ENCODE data around the gene IDE.
A peak's percentile ranks its signal among the peaks of the same experiment; 100 is the strongest.

The IDE gene

GRCh38 chr10:92545556-92545955, 28.3 kb downstream of the IDE start:
- Histone ChIP-seq H3K4me1 (peaks cover 19% of the 10 kb centered on the region), H3K4me3 (no peak overlapping the region), H3K9me3 (no peaks in the 10 kb centered on the region), H3K27me3 (ENCODE audit: low read depth) (no peaks in the 10 kb centered on the region), H3K36me3 (replicated peaks) (0 out of 2 replicates have a peak, but pooled peaks cover 4% of the 10 kb centered on the region)
- DNase-seq (ENCODE audit: low spot score in 2 of 2) = no peak
- in situ Hi-C loops (cut with MboI; ENCODE audit: low sequenced_read_pairs) = no loop called here

DNA sequence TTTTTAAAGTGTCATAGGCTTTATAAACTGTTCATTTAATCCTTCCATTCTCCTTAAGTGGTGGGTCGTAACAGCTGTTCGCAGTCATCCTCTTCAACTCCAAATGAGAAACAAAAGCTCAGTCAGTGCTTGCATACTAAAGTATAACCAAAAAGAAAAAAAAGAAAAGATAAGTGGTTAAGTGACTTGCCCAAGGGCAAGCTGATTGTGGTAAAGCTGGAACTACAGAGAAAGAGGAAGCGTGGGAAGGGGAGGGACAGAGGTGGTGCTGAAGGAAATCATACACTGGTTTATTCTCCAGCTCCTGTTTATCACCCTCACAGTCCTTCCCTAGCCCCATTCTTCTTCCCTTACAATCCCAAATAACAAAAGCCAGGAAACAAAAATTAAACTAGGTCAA, 29.6 kb downstream of the IDE start:
- H3K9me3 ChIP-seq = no peaks in the 10 kb centered on the region
- no peak overlapping the region for H3K4me3 ChIP-seq
- peaks cover 19% of the 10 kb centered on the region for H3K4me1 ChIP-seq
- no peaks in the 10 kb centered on the region for H3K27me3 ChIP-seq (ENCODE audit: low read depth)
- 0 out of 2 replicates have a peak, but pooled peaks cover 4% of the 10 kb centered on the region for H3K36me3 ChIP-seq (replicated peaks)
- in situ Hi-C loops (cut with MboI; ENCODE audit: low sequenced_read_pairs) = no loop called here
- DNase-seq (ENCODE audit: low spot score in 2 of 2) = peak; percentile 76 to 92

- Histone ChIP-seq H3K36me3 (replicated peaks) (0 out of 2 replicates have a peak, but pooled peaks cover 1% of the 10 kb centered on the region), H3K4me1 (peaks cover 23% of the 10 kb centered on the region), H3K9me3 (no peaks in the 10 kb centered on the region), H3K4me3 (no peak overlapping the region), H3K27me3 (ENCODE audit: low read depth) (no peaks in the 10 kb centered on the region)
- in situ Hi-C loops (cut with MboI; ENCODE audit: low sequenced_read_pairs) = no loop called here
- peak; percentile 49 to 53 for DNase-seq (ENCODE audit: low spot score in 2 of 2)
Observed at GRCh38 chr10:92542458-92542857, 31.4 kb downstream of the IDE start.

DNA sequence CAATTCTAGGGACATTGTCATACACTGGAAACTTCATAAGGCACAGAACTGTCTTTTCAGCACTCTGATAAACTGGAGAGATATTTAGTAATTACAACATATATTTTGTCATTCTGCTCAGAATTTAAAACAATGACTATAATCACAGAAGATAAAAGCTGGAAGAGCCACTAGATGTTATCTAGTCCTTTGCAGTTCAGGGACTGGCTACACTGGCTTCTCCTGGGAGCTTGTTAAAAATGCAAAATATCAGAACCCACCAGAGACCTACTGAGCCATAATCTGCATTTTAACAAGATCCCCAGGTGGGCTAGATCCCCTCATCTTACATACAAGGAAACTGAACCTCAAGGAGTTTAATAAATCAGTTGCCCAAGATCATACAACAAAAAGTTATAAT, 32.3 kb downstream of the IDE start:
- H3K9me3 ChIP-seq = no peaks in the 10 kb centered on the region
- H3K4me1 ChIP-seq = peaks cover 23% of the 10 kb centered on the region
- in situ Hi-C loops (cut with MboI; ENCODE audit: low sequenced_read_pairs) = no loop called here
- H3K27me3 ChIP-seq (ENCODE audit: low read depth) = no peaks in the 10 kb centered on the region
- 0 out of 2 replicates have a peak, but pooled peaks cover 3% of the 10 kb centered on the region for H3K36me3 ChIP-seq (replicated peaks)
- H3K4me3 ChIP-seq = no peak overlapping the region
- DNase-seq (ENCODE audit: low spot score in 2 of 2) = no peak

DNA sequence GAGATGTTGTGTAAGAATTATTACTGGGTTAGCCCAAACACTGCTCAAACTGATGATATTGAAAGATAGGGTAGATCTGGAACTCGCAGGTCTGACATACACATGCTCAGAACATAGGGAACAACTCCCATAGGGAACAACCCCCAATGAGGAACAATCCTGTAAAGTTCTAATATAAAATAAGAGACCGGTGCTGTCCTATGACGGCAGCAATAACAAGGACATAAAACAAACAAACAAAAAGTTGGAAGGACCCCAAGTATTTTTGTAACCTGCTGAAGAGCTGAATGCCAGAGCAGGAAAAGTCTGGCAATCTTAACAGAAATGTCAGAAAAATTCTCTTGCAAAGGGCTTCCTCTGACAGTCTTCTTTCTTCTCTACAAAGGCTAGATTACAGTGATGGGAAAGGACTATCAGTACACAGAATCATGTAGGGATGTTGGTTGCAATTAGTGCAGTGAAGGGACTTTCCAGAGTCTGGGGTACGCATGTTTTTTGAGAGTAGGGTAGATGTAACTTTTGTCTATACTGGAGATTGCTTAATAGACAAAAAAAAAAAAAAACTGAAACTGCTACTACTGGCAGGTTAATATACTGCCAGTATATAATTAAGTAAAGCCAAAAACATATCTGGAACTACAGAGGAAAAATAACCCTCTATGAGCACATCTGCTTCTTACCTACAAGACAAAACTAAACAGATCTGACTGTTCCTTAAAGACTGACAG, 35.5 kb downstream of the IDE start:
- Histone ChIP-seq H3K9me3 (no peaks in the 10 kb centered on the region), H3K4me3 (no peak overlapping the region), H3K27me3 (ENCODE audit: low read depth) (no peaks in the 10 kb centered on the region), H3K4me1 (peaks cover 11% of the 10 kb centered on the region), H3K36me3 (replicated peaks) (peaks cover 12% of the 10 kb centered on the region)
- DNase-seq (ENCODE audit: low spot score in 2 of 2) = no peak
- in situ Hi-C loops (cut with MboI; ENCODE audit: low sequenced_read_pairs) = no loop called here

- H3K4me1 ChIP-seq = no peaks in the 10 kb centered on the region
- peaks cover 23% of the 10 kb centered on the region for H3K36me3 ChIP-seq (replicated peaks)
- H3K9me3 ChIP-seq = no peaks in the 10 kb centered on the region
- in situ Hi-C loops (cut with MboI; ENCODE audit: low sequenced_read_pairs) = no loop called here
- H3K27me3 ChIP-seq (ENCODE audit: low read depth) = no peaks in the 10 kb centered on the region
- H3K4me3 ChIP-seq = no peak overlapping the region
- no peak for DNase-seq (ENCODE audit: low spot score in 2 of 2)
Observed at GRCh38 chr10:92530891-92531535, 42.9 kb downstream of the IDE start.

- H3K4me1 ChIP-seq = no peaks in the 10 kb centered on the region
- no peak for DNase-seq (ENCODE audit: low spot score in 2 of 2)
- no peaks in the 10 kb centered on the region for H3K9me3 ChIP-seq
- H3K27me3 ChIP-seq (ENCODE audit: low read depth) = no peaks in the 10 kb centered on the region
- no peak overlapping the region for H3K4me3 ChIP-seq
- peaks cover 23% of the 10 kb centered on the region for H3K36me3 ChIP-seq (replicated peaks)
- in situ Hi-C loops (cut with MboI; ENCODE audit: low sequenced_read_pairs) = no loop called here
Observed at GRCh38 chr10:92530421-92530820, 43.5 kb downstream of the IDE start.

- DNase-seq (ENCODE audit: low spot score in 2 of 2) = no peak
- in situ Hi-C loops (cut with MboI; ENCODE audit: low sequenced_read_pairs) = no loop called here
- Histone ChIP-seq H3K27me3 (ENCODE audit: low read depth) (no peaks in the 10 kb centered on the region), H3K36me3 (replicated peaks) (peaks cover 21% of the 10 kb centered on the region), H3K4me1 (no peaks in the 10 kb centered on the region), H3K4me3 (no peak overlapping the region), H3K9me3 (no peaks in the 10 kb centered on the region)
Observed at GRCh38 chr10:92527716-92528115, 46.2 kb downstream of the IDE start.

- Histone ChIP-seq H3K4me1 (no peaks in the 10 kb centered on the region), H3K36me3 (replicated peaks) (peaks cover 9% of the 10 kb centered on the region), H3K4me3 (no peak overlapping the region), H3K9me3 (no peaks in the 10 kb centered on the region), H3K27me3 (ENCODE audit: low read depth) (no peaks in the 10 kb centered on the region)
- no peak for DNase-seq (ENCODE audit: low spot score in 2 of 2)
- in situ Hi-C loops (cut with MboI; ENCODE audit: low sequenced_read_pairs) = loop anchor here (5.0 kb wide), 1 partner anchor 49 kb away; the partner anchor contains the start of gene IDE
Observed at GRCh38 chr10:92523639-92524038, 50.3 kb downstream of the IDE start.

GRCh38 chr10:92517034-92517655, 56.7 kb downstream of the IDE start:
- in situ Hi-C loops (cut with MboI; ENCODE audit: low sequenced_read_pairs) = no loop called here
- peaks cover 13% of the 10 kb centered on the region for H3K36me3 ChIP-seq (replicated peaks)

DNA sequence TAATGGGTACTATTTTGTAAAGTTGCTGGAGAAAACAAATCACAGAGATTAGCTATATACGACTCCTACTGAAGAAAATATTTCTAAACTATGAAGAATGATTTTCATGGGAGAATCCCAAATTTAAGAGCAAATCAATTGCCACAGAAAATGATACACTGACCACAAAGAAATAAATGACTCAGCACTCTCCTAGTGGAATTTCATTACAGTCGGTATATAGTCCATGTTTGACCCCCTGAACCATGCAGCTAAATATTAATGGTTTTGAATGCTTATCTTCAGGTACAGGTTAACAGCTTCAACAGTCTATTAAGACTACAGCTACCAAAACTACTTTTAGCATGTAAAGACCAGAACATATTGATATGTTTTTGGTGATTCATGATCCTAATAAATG, 65.0 kb downstream of the IDE start:
- Histone ChIP-seq H3K27me3 (ENCODE audit: low read depth) (no peaks in the 10 kb centered on the region), H3K4me3 (no peak overlapping the region), H3K9me3 (no peaks in the 10 kb centered on the region), H3K4me1 (peaks cover 11% of the 10 kb centered on the region), H3K36me3 (replicated peaks) (peaks cover 23% of the 10 kb centered on the region)
- in situ Hi-C loops (cut with MboI; ENCODE audit: low sequenced_read_pairs) = no loop called here
- DNase-seq (ENCODE audit: low spot score in 2 of 2) = no peak

More at GRCh38 chr10:92517034-92517655, 56.7 kb downstream of the IDE start:
- Histone ChIP-seq H3K4me3 (no peak overlapping the region), H3K27me3 (ENCODE audit: low read depth) (no peaks in the 10 kb centered on the region), H3K4me1 (no peaks in the 10 kb centered on the region), H3K9me3 (no peaks in the 10 kb centered on the region)
- DNase-seq (ENCODE audit: low spot score in 2 of 2) = peak; percentile 66 to 74

- H3K9me3 ChIP-seq = no peaks in the 10 kb centered on the region
- in situ Hi-C loops (cut with MboI; ENCODE audit: low sequenced_read_pairs) = no loop called here
- H3K4me1 ChIP-seq = peaks cover 11% of the 10 kb centered on the region
- H3K27me3 ChIP-seq (ENCODE audit: low read depth) = no peaks in the 10 kb centered on the region
- peaks cover 8% of the 10 kb centered on the region; the same call in 1 of the 2 replicates for H3K36me3 ChIP-seq (replicated peaks)
- DNase-seq (ENCODE audit: low spot score in 2 of 2) = peak in 1 of 2 experiments; percentile 16
- no peak overlapping the region for H3K4me3 ChIP-seq
Observed at GRCh38 chr10:92506336-92506735, 67.6 kb downstream of the IDE start.

- in situ Hi-C loops (cut with MboI; ENCODE audit: low sequenced_read_pairs) = no loop called here
- peaks cover 8% of the 10 kb centered on the region; the same call in 1 of the 2 replicates for H3K36me3 ChIP-seq (replicated peaks)
- no peak for DNase-seq (ENCODE audit: low spot score in 2 of 2)
Observed at GRCh38 chr10:92505044-92505443, 68.8 kb downstream of the IDE start.

DNA sequence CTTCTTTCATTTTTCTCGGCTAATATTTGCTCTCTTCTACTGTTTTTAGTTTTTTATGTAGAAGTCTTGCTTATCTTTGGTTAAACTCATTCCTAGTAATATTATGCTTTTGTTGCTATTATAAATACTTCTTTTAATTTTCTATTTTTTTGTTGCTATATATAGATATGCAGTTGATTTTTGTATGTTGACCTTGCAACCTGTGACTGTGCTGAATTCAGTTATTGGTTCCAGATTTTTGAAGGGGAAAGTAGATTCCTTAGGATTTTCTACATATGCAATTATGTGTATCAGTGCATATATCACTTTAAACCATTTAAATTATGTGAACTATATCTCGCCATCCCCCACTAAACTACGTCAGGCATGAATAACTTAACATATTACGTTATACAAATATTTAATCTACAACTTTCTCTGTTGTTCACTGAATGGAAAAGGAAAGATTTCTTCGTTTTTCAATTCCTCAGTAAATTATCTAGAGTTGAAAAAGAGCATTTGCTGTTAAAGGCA, 71.5 kb downstream of the IDE start:
- Histone ChIP-seq H3K4me3 (no peak overlapping the region), H3K27me3 (ENCODE audit: low read depth) (no peaks in the 10 kb centered on the region), H3K36me3 (replicated peaks) (peaks cover 3% of the 10 kb centered on the region), H3K9me3 (no peaks in the 10 kb centered on the region), H3K4me1 (peaks cover 11% of the 10 kb centered on the region)
- in situ Hi-C loops (cut with MboI; ENCODE audit: low sequenced_read_pairs) = no loop called here
- DNase-seq (ENCODE audit: low spot score in 2 of 2) = no peak

More at GRCh38 chr10:92505044-92505443, 68.8 kb downstream of the IDE start:
- Histone ChIP-seq H3K4me3 (no peak overlapping the region), H3K27me3 (ENCODE audit: low read depth) (no peaks in the 10 kb centered on the region), H3K9me3 (no peaks in the 10 kb centered on the region), H3K4me1 (peaks cover 11% of the 10 kb centered on the region)

All from HAP-1 (cell line).